ENCODE data around the gene MAGI2.

- TF ChIP-seq CTCF (IDR thresholded peaks at IDR 0.05; ENCODE audit: insufficient read depth, low read depth, low read length) (no peak), EZH2 (IDR thresholded peaks at IDR 0.05; ENCODE audit: insufficient read depth, low read length) (no peak)
Observed at GRCh38 chr7:79497728-79498127, 44.3 kb upstream of the MAGI2 start.

All from astrocyte (in vitro differentiated cells and primary cell).